GM18511 (cell line): ENCODE results near the gene UBAC2.
"Not testable (repeated sequence)": the region's sequence is repeated elsewhere in the genome, so short reads cannot be mapped to it uniquely, and the experiment has no call there.

ENCODE experiments used
- ATAC-seq: cut with Tn5 transposase; IDR thresholded peaks from one replicate; pipeline ENCODE4 v1.9.1; 2021; ENCODE audit warnings: mild to moderate bottlenecking, moderate library complexity; ENCODE audit not compliant: unreplicated experiment

Gene UBAC2

GRCh38 chr13:99211421-99212035 lies 10.9 kb downstream of the UBAC2 start:
- no peak for ATAC-seq

- ATAC-seq, result peak; percentile 89
Observed at GRCh38 chr13:99214232-99214631, 13.6 kb downstream of the UBAC2 start.

- ATAC-seq, result no peak
Observed at GRCh38 chr13:99214731-99215130, 14.1 kb downstream of the UBAC2 start.

- ATAC-seq, result no peak
Observed at GRCh38 chr13:99215184-99215830, 14.7 kb downstream of the UBAC2 start.

- no peak for ATAC-seq
Observed at GRCh38 chr13:99217461-99218110, 16.9 kb downstream of the UBAC2 start.

- ATAC-seq, result no peak
Observed at GRCh38 chr13:99218126-99218525, 17.5 kb downstream of the UBAC2 start.

- no peak for ATAC-seq
Observed at GRCh38 chr13:99218545-99218944, 17.9 kb downstream of the UBAC2 start.

GRCh38 chr13:99218969-99219368 lies 18.3 kb downstream of the UBAC2 start:
- ATAC-seq, result peak; percentile 75

- ATAC-seq, result no peak
Observed at GRCh38 chr13:99220199-99220935, 19.7 kb downstream of the UBAC2 start.

- no peak for ATAC-seq
Observed at GRCh38 chr13:99221567-99222239, 21.0 kb downstream of the UBAC2 start.

- ATAC-seq, result no peak
Observed at GRCh38 chr13:99223587-99223986, 22.9 kb downstream of the UBAC2 start.

GRCh38 chr13:99224021-99224420 lies 23.4 kb downstream of the UBAC2 start:
- no peak for ATAC-seq

GRCh38 chr13:99225078-99225477 lies 24.4 kb downstream of the UBAC2 start:
- no peak for ATAC-seq

GRCh38 chr13:99226513-99226912 lies 25.9 kb downstream of the UBAC2 start:
- ATAC-seq, result no peak

- no peak for ATAC-seq
Observed at GRCh38 chr13:99227331-99227900, 26.8 kb downstream of the UBAC2 start.

- no peak for ATAC-seq
Observed at GRCh38 chr13:99227909-99228688, 27.4 kb downstream of the UBAC2 start.

- ATAC-seq, result peak; percentile 91
Observed at GRCh38 chr13:99228737-99229691, 28.4 kb downstream of the UBAC2 start.

- not testable (repeated sequence) for ATAC-seq
Observed at GRCh38 chr13:99230588-99230987, 29.9 kb downstream of the UBAC2 start.

GRCh38 chr13:99230991-99231390 lies 30.3 kb downstream of the UBAC2 start:
- no peak for ATAC-seq
